OCI-LY7 (cell line): Measurements from ENCODE around the gene BSCL2. TPM values are rescaled to one million over a fixed set of nuclear protein-coding genes. Genes with fewer than 3 reads are reported as not detected.
A peak's percentile ranks its signal among the peaks of the same experiment; 100 is the strongest.

ENCODE experiments used
- BruUV-seq: library from RNA; stranded (reverse); fragments of 400-500 nt; replicated peaks from 2 replicates; lab custom pipeline; 2021; lab: Mats Ljungman, UMichigan
- CTCF ChIA-PET: fragments of 300-600 bp; sonication (Branson Sonifier 250); formaldehyde crosslinking; loops from one replicate; lab custom pipeline; 2022; ENCODE audit warnings: antibody characterized with exemption; ENCODE audit not compliant: unreplicated experiment; lab: Charles Lee
- POLR2A ChIA-PET: fragments of 300-600 bp; sonication (Branson Sonifier 250); formaldehyde crosslinking; loops from one replicate; lab custom pipeline; 2022; ENCODE audit warnings: antibody characterized with exemption; lab: Charles Lee
- DNase-seq: peaks from one replicate; pipeline ENCODE4 v3.0.0-alpha.2; 2015; ENCODE audit warnings: low spot score
- H2AFZ ChIP-seq: fragments of 200-600 bp; sonication (generic), shearing (Covaris generic); 2 replicates; pipeline ENCODE4 v1.6.1; 2014; ENCODE audit warnings: mild to moderate bottlenecking, antibody characterized with exemption, low read length, moderate library complexity
- H3K27ac ChIP-seq: fragments of 200-600 bp; sonication (generic); 2 replicates; pipeline ENCODE4 v1.5.1; 2014; ENCODE audit warnings: mixed run types, low read depth, mild to moderate bottlenecking, moderate library complexity, low read length, inconsistent platforms; ENCODE audit not compliant: poor library complexity, severe bottlenecking
- H3K36me3 ChIP-seq: fragments of 200-600 bp; sonication (generic); 2 replicates; pipeline ENCODE4 v1.6.1; 2014; ENCODE audit warnings: mild to moderate bottlenecking, antibody characterized with exemption, low read length, moderate library complexity, mixed read lengths; ENCODE audit not compliant: insufficient read depth
- H3K4me1 ChIP-seq: fragments of 200-600 bp; sonication (generic); 2 replicates; pipeline ENCODE4 v1.5.1; 2014; ENCODE audit warnings: mild to moderate bottlenecking, low read length; ENCODE audit not compliant: insufficient read depth, poor library complexity, severe bottlenecking
- H3K4me2 ChIP-seq: fragments of 200-600 bp; sonication (generic); 2 replicates; pipeline ENCODE4 v1.6.1; 2014; ENCODE audit warnings: mild to moderate bottlenecking, low read length
- H3K4me3 ChIP-seq: fragments of 200-600 bp; sonication (generic); 2 replicates; pipeline ENCODE4 v1.5.1; 2014; ENCODE audit warnings: mild to moderate bottlenecking, low read depth, low read length; ENCODE audit not compliant: poor library complexity, severe bottlenecking
- H3K79me2 ChIP-seq: fragments of 200-600 bp; sonication (generic); 2 replicates; pipeline ENCODE4 v1.6.1; 2016; ENCODE audit warnings: low read depth, mild to moderate bottlenecking, low read length, moderate library complexity, mixed read lengths; ENCODE audit not compliant: insufficient read depth
- H3K9me2 ChIP-seq: fragments of 200-600 bp; sonication (generic); 2 replicates; pipeline ENCODE4 v1.6.1; 2016; ENCODE audit warnings: mild to moderate bottlenecking, low read length, mixed read lengths; ENCODE audit not compliant: insufficient read depth
- H3K9me3 ChIP-seq: fragments of 200-600 bp; sonication (generic); 2 replicates; pipeline ENCODE4 v1.6.1; 2014; ENCODE audit warnings: mild to moderate bottlenecking, mixed run types, low read length, mixed read lengths
- H4K20me1 ChIP-seq: fragments of 200-600 bp; sonication (generic); 2 replicates; pipeline ENCODE4 v1.6.1; 2014; ENCODE audit warnings: mild to moderate bottlenecking, antibody characterized with exemption, low read length, moderate library complexity, mixed read lengths; ENCODE audit not compliant: insufficient read depth
- CTCF ChIP-seq: fragments of 200-600 bp; sonication (generic); conservative IDR thresholded peaks from 2 replicates; pipeline ENCODE4 v1.5.1; 2014; ENCODE audit warnings: mild to moderate bottlenecking, antibody characterized with exemption, low read length, moderate library complexity, mixed read lengths
- EZH2phosphoT487 ChIP-seq: fragments of 200-600 bp; sonication (generic); IDR thresholded peaks from 2 replicates; pipeline ENCODE4 v1.6.1; 2018; ENCODE audit warnings: low read depth, borderline replicate concordance, mild to moderate bottlenecking, mixed run types, antibody characterized with exemption, low read length, moderate library complexity, mixed read lengths
- intact Hi-C: fragments of 100-400 bp; cut with micrococcal nuclease; formaldehyde crosslinking; loops from one replicate; pipeline ENCODE4 v1.10.0; 2022; ENCODE audit not compliant: unreplicated experiment
- total RNA-seq, 2 experiments: library from RNA; depleted of rRNA in 1 of 2; stranded (reverse); fragments of >200 nt in 1 of 2; shearing (Covaris generic) in 1 of 2; gene quantifications; 2 replicates each; pipeline ENCODE4 v1.2.3, GENCODE V29; 2014 to 2022

BSCL2 gene
- total RNA-seq, 2 experiments from 2014 or later: 20.7 to 46.2 TPM

GRCh38 chr11:62666259-62666926 lies 40.8 kb downstream of the BSCL2 start:
- peaks cover 6% of the 10 kb centered on the region; the same call in 1 of the 2 replicates for H4K20me1 ChIP-seq
- TF ChIP-seq CTCF (no peak), EZH2phosphoT487 (no peak)
- BruUV-seq: no TSS peak
- CTCF ChIA-PET: no interaction called here
- peak overlapping the region; percentile 89 for H3K4me2 ChIP-seq
- H3K9me3 ChIP-seq: no peaks in the 10 kb centered on the region
- H2AFZ ChIP-seq: no peak overlapping the region
- intact Hi-C loops: loop anchor here (5.0 kb wide), 1 partner anchor 74 kb away; the partner anchor contains the start of gene TUT1
- peaks cover 72% of the 10 kb centered on the region for H3K79me2 ChIP-seq
- peak; percentile 42 for DNase-seq
- peak overlapping the region; percentile 94 for H3K27ac ChIP-seq
- peak overlapping the region; percentile 86 for H3K4me3 ChIP-seq
- H3K4me1 ChIP-seq: peaks cover 50% of the 10 kb centered on the region
- H3K36me3 ChIP-seq: peaks cover 53% of the 10 kb centered on the region
- H3K9me2 ChIP-seq: no peaks in the 10 kb centered on the region
- POLR2A ChIA-PET: interaction anchor here (0.9 to 8.3 kb wide), 11 partner anchors 13 to 175 kb away, joined by 3 to 159 read pairs (median 6); partner anchors contain the start of genes B3GAT3, HNRNPUL2, INTS5 and TAF6L

GRCh38 chr11:62665599-62666258 lies 41.5 kb downstream of the BSCL2 start:
- CTCF ChIA-PET: interaction anchor here (0.6 to 1.4 kb wide), 4 partner anchors 15 to 123 kb away, joined by 3 read pairs; no protein-coding TSS in a partner anchor
- DNase-seq: peak; percentile 65
- Histone ChIP-seq H4K20me1 (peaks cover 6% of the 10 kb centered on the region; the same call in 1 of the 2 replicates), H3K4me3 (peak overlapping the region; percentile 86), H3K9me3 (no peaks in the 10 kb centered on the region), H3K27ac (peak overlapping the region; percentile 94), H3K4me1 (peaks cover 45% of the 10 kb centered on the region), H3K79me2 (peaks cover 66% of the 10 kb centered on the region), H2AFZ (no peak overlapping the region), H3K9me2 (no peaks in the 10 kb centered on the region), H3K36me3 (peaks cover 59% of the 10 kb centered on the region), H3K4me2 (peak overlapping the region; percentile 89)
- TF ChIP-seq CTCF (no peak; the same call in 1 of the 2 replicates), EZH2phosphoT487 (no peak)
- BruUV-seq: no TSS peak
- POLR2A ChIA-PET: interaction anchor here (0.8 to 8.3 kb wide), 22 partner anchors 8 to 190 kb away, joined by 3 to 159 read pairs (median 6); partner anchors contain the start of genes B3GAT3, EEF1G, GANAB and HNRNPUL2
- intact Hi-C loops: loop anchor here (1.0 to 5.0 kb wide), 4 partner anchors 12 to 73 kb away; partner anchors contain the start of genes EML3, INTS5, MTA2 and ROM1
